GM21528 (cell line): ENCODE measurements around the gene CDH4.

Experiments
- ATAC-seq: cut with Tn5 transposase; IDR thresholded peaks from one replicate; pipeline ENCODE4 v1.9.1; 2021; ENCODE audit warnings: mild to moderate bottlenecking, moderate library complexity; ENCODE audit not compliant: unreplicated experiment, low FRiP score

Gene CDH4

DNA sequence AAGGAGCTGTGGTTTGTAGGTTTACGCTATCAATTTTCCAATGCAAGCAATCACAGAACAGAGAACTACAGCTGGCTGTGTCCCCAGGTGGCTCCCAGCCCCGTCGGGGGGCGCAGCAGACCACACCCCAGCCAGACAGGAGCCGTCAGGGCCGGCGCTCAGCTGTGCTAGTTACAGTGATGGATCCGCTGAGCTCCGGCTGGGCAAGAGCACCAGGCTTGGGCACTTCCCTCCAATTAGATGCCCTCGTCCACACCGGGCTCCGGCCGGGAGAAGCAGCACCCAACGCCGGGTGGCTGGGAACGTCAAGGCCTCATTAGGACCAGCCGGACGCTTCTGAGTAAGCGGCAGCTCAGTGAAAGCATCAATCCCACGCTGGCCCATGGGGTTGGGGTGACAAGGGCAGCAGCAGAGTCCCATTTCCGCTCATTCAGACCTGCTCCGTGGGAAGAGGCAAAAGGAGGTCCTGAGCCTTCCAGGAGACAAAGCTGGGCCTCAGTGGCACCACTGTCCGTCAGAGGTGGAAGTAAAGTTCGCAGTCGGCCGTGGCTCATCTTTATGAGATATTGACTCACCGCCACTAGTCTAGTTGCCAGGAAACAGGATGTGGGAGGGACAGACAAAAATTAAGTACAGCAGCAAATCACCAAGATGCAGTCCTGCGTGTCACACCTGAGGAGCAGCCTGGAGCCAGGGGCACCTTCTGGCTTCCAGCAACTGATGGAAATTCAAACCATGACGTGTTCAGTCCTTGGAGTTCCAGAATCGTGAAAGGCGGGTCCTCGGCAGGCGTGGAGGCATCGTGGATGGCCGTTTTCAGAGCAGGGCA lies 649.5 kb downstream of the CDH4 start:
- no peak for ATAC-seq

DNA sequence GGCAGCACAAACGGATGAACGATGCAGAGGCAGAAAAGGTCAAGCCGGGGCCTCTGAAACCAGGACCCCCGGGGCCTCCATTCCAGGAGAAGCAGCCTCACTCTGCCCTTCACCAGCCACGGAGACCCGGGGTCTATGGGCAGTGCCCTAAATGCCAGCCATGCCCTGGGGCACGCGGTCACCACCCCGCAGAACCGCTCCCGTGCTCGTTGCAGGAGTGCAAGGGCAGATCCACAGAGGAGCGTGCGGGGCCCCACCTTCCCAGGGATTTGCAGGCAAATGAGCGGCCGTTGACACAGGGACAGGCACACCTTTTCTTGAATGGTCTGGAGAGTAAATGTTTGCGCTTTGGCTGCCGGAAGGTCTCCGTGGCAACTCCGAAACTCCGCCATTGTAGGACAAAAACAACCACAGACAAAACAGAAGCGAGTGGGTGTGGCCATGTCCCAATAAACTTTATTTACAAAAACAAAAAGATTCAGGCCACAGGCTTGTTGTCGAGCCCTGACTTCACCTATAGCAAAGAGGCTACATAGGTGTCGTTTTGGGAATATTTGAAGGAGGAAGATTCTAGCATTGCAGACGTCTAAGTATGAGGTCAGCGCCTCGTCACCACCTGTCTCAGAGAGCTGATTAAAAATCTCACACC lies 650.3 kb downstream of the CDH4 start:
- no peak for ATAC-seq

DNA sequence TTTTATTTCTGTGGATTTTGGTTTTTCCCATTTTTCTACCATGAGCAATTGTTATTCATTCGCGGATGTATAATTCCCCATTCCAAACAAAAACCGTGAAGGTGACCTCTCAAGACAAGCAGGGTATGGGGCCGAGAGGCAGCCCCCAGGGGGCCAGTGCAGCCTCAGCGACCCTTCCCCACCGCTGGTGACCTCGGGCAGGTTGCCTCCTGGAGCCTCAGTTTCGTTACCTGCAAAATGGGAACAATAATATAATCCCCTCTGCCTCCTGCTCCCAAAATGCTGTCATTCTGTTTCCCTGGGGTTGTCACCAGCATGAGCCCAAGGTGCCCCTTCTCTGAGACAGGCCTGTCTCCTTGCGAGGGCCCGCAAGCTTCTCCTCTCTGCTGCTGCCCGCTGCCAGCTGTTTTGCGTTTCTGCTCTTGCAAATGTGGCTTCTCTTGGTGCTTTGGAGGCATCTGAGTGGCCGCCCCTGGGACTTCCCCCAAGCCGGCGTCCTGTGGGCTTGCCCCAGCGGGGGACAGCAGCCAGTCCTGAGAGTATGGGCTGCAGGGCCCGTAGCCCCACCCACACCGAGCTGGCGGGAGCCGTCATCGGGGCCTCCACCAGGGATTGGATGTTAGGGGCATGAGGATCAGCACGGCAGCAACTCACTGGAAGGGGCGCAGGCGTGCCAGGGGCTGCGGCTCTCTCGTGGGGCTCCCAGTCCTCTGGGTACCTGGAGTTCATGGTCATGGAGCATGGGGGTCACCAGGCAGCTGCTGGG lies 651.7 kb downstream of the CDH4 start:
- ATAC-seq, result no peak

DNA sequence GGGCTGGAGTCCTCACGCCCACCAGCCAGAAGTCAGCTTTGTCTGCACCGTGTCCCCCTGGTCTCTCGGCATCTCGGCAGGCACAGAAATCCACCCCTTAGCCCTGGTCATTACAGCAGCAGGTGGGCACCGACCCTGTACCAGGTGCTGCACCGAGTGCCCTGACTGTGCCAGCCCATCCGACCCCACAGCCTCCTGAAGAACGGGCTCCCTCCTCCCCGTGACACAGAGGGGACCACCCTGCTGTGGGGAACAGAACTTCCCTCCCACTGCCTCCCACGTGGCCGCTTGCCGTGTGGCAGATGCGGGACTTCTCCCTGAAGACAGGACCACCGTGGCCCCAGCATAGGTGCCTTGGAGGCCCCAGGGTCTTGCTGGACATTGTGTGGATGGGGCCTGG lies 652.4 kb downstream of the CDH4 start:
- no peak for ATAC-seq

DNA sequence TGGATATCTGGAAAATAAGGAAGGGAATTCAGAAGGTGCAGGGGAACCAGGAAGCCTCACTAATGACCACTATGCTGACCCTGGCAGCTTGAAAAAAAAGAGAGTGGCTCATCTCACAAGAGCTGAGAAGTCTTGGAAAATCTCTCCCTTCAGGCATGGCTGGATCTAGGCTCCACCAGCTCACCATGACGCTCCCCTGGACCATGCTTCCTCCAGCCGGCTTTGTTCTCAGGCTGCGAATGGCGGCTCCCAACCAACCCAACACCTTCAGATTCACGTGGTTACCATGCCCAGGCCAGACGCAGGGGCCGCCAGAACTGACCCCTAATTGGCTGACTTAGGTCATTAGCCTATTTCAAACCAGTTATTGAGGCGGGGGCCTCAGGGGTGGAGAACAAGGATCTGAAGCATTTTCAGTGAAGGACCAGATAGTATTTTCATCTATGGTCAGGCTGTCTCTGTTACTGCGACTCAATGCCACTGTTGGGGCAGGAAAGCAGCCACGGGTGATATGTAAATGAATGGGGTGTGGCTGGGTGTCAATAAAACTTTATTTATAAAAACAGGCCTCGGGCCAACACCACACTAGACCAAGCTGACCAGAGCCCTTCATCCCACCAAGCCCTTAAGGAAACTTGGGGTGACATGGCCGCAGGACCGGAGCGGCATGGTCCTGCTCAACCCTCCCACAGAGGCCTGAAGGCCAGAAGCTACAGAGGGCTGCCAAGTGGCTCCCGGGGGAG lies 653.9 kb downstream of the CDH4 start:
- no peak for ATAC-seq

DNA sequence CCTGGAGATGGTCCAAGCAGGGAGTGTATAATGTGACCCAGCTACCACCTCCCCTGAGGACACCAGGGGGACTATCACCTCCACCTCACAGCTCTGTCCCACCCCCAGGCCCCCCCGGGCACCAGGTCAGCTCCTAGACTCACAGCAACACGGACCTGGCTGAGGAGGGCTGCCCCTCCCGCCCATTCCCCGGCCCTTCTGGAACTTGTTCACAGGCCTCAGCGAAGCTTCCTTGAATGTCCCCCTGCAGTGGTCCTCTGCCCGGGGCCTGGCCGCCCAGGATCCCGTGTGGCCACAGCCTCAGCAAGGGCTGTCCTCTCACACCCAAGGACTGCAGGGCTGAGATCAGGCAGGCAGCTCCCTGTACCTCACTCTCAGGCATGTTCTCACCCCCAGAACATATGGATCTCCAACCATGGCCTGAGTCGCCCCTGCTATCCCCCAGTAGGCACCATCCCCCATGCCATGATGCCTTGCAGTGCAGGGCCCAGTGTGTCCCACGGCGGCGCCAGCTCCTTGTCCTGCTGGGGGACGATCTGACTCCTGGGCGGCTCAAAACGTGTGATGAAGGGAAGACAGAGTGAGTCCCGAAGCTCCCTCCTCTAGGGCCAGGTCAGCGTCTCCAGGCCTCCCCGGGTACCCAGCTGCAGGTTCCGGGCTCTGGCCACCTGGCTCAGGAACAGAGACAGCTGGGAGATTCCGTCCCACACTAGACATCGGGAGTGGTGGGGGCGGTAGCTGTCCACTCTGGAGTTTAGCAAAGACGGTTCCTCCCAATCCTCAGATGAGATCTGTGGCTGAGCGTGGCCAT lies 655.2 kb downstream of the CDH4 start:
- no peak for ATAC-seq

DNA sequence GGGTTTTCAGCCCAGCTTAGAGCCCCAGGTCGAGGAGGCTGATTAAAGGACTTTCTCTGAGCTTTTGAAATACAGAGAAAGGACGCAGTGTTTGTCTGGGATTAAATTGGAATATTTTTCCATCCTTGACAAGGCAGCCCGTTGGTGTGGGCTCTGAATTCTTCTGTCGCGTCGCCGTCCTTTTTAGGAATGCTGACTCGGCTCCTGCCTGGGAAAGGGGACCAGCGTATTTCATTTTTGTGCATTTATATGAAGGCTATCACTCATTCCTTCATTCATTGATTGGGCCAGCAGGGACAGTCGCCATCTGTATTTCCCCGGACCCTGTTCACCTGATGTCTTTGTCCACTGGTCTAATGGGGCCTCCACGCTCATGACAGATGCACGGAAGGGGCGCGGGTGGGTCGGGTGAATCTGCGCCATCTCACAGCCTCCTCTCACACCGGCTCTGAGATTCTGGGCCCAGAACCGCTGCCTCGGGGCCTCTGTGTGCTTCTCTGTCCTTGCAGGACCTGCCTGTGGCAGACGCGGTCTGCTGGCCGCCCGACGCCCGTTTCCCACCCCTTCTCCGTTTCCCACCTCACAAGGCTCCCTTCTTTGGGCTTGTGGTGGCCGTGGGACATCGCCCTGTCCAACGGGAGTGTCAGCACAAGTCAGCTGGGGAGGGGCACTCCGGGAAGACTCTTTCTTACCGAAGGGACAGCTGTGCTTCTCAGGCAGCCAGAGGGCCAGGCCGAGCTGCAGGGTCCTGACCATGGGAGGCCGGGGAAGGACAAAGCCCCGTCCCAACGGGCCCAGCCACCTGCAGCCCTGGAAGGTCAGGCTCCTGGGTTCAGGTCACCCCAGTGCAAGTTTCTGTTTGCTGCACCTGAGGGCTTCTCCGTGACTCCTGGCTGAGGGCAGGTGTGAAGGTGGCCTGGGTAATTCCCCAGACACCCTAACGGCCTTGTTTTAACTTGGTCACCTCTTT lies 656.3 kb downstream of the CDH4 start:
- ATAC-seq, result no peak

DNA sequence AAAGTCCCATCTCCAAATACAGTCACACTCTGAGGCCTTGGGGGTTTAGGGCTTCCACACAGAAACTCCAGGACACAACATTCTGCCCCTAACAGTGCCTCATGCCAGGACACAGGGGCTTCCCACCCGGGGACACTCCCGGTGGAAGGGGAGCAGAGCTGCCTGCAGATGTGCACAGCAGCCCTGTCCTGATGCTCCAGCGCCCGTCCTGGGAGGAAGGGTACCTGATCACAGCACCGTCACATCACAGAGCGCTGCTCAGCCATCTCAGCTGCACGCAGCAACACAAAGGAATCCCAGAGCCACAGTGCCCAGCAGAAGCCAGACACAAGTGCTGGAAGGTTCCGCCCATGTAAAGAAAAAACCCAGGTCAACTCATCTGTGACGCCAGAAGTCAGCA lies 657.0 kb downstream of the CDH4 start:
- no peak for ATAC-seq

DNA sequence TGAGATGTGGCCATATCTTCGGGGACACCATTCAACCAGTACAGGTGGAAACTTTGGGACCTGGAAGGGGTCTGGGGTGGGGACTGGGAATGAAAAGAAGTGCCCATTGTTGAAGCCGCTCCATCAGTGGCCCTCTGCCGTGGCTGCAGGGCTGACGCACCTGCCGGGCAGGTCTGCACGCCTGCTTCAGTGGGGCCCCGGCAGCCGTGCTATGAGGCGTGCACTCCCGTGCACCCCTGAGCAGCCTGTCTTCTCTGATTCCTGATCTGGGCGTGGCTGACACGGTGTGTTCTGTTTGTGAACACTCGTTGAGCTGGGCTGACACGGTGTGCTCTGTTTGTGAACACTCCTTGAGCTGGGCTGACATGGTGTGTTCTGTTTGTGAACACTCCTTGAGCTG lies 657.8 kb downstream of the CDH4 start:
- no peak for ATAC-seq

DNA sequence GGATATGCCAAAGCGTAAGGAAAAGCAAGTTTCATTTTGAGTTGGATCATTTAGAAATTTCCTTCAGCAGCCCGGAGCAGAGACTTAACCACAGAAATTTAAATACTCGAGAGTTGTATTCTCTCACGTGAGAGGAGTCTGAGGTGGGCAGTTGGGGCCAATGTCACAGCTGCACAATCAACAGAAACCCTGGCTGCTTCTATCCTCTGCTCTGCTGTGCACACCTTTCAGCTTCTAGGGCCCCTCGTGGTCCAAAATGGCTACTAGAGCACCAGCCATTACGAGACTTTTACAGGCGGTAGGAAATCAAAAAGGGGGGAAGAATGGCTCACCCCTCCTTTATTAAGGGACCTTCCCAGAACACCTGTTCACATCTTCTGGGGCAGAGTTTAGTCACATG lies 659.8 kb downstream of the CDH4 start:
- no peak for ATAC-seq

DNA sequence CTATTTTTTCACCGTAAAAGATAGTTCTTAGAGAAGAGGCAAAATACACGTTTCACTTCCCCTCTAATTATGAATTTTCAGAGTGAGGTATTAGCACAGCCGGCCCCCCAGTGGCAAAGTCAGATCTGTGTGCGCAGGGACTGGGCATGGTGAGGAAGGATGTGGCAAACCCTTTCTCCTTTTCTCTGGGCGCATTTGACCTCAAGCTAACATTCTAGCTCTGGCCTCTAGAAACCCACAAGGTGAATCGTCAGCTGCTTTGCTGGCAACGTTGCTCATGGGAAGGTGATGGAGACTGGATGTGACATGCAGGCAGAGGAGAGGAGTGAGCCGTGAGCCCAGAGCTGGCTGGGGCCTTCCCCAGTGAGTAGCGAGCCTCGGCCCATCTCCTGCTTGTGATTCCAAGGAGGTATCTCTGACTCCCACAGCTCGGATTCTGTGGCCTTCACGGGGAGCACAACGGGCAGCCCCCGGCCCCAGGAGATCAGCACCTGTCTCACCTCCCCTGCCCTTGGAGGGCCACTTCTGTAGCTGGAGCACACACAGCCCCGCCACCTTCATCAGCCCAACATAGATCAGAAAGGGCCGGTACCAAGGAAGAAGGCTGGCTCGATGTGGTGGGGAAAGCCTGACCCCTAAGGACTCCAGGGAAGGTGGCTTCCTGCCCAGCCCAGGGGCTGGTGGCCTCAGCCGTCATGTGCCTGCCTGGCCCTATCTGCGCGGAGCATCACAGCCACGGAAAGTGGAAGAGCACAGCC lies 660.8 kb downstream of the CDH4 start:
- ATAC-seq, result peak; percentile 81

DNA sequence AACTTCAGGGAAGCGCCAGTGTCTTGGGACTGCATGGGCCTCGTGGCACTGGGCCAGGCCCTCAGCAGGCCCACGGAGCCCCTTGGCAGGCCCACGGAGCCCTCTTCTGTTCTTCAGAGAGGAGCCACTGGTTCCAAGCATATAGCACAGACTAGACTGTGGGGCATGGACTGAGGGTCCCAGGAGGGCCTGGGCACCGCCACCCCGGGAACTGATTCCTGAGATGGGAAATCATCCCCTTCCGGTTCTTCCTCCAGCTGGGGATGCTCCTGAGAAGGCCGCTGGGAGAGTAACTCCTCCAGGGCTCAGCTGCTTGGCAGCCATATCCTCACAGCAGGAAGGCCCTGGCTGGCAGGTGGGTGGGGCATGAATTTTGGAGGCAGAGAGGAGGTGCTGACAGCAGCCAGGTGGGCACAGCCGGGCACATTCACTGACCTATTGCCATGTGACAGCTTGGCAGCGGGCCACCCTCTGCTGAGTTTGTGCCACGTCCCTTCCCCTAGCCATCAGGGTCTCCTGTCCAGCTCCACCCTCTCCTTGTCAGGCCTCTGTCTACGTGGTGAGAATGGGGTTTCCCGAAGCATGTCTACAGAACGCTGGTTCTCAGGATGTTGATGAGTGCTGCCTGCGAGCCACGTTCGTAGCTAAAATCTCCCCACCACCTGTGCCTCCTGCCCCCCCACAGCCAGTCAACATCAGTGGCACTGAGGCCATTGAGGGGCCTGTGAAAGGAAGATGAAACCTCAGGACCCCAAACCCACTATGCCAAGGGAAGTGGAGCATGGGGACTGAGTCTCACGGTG lies 661.6 kb downstream of the CDH4 start:
- ATAC-seq, result no peak

DNA sequence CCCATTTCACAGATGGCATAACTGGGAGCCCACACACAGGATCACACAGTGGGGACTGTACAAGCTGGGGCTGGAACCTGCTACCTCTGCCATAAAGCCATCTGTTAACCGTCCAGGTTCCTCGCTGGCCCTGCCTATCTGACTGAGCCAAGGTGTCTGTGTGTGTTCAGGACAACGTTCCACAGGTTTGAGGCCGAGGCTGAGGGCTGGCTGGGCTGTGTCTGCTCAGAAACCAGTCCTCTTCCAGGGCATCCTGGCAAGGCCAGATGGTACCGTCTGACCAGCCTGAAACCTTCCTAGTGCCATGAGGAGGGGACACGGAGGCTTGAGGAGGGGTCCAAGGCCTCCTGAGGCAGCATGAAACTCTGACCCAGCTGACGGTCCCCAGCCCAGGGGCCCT lies 663.0 kb downstream of the CDH4 start:
- ATAC-seq, result no peak

DNA sequence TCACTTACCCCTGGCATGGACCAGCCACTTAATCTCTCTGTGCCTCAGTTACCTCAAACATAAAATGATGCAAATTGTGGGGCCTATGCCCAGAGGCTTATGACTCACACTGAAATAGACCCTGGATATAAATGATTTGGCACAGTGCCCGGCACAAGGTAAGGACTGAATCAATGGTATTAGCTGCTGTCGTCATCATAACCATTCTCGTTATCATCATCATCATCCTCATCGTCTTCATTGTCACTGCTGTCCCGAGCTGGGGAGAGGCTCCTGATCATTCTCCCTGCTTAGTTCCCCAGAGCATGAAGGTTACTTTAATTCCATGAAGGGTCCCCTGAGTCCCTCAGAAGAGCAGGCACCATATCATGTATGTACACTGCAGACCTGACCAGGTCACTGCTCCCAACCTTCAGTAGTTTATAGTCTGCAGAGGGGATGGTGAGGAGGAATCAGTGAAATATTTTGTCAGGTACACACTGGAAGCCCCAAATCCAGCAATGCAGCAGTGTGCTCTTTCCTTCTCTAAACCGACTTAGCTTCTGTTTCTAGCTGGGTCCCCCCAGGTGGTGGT lies 664.3 kb downstream of the CDH4 start:
- ATAC-seq, result no peak

DNA sequence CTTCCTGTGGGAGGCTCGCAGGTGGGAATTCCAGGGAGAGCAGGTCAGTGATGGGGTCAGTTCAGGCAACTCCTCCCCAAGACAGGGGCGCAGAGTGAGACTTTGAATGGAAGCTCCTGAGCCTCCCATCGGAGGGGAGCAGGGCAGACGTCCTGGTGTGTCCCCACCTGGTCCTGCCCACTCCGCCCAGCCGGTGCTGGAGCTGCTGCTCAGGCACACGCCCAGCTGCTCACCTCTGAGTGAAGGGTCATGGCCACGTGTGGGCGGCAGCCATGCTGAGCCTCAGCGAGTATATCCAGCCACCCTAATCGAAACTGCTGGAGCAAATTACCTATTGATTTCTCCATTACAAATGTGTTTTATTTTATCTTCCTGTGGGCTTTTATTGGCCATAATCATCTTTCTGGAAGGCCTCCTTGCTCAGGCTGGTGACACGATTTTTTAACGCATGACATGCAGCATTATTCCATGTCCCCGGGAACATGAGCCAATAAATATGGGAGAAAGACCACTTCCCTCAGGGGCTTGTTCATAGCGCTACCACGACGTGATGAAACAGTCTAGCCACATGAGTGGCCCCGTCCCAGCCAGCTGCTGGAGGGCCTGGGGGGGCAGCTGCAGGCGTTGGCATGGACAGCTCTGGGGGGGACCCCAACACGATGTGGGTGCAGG lies 665.5 kb downstream of the CDH4 start:
- no peak for ATAC-seq

DNA sequence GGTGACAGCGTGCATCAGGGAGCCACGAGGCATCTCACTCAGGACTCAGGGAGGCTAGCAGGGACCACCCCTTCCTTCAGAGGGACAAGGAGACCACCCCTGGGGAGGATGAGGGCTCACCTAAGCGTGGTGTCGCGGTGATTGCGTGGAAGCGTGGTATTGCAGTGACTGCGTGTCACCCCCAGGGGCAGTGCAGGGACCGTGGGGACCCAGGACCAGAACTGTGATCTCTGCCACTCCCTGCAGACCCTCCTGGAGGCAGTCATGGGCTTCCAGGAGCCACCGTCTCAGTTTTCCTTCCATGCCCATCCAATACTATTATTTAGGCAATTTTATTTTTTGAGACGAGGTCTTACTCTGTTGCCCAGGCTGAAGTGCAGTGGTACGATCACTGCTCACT lies 666.5 kb downstream of the CDH4 start:
- no peak for ATAC-seq
